ENCODE results near the gene FUT8. TPM values are rescaled to one million over a fixed set of nuclear protein-coding genes. Genes with fewer than 3 reads are reported as not detected.

Gene FUT8
- total RNA-seq, 1 donor from 2014 or later: 56.6 TPM

- Mint-ChIP-seq H3K27me3 (ENCODE audit: unreplicated experiment) (peaks cover 2% of the 10 kb centered on the region), H3K27ac (ENCODE audit: unreplicated experiment) (peak overlapping the region; percentile 59), H3K4me3 (ENCODE audit: unreplicated experiment) (no peak overlapping the region), H3K9me3 (ENCODE audit: unreplicated experiment) (no peaks in the 10 kb centered on the region), H3K4me1 (ENCODE audit: low read depth, unreplicated experiment) (peaks cover 23% of the 10 kb centered on the region), H3K36me3 (ENCODE audit: unreplicated experiment) (no peaks in the 10 kb centered on the region)
- DNase-seq: no peak
- no peak for TF ChIP-seq CTCF (IDR thresholded peaks at IDR 0.05; ENCODE audit: partially characterized antibody, unreplicated experiment)
These were observed 20.6 kb downstream of the FUT8 start for GRCh38 chr14:65433157-65433556.

DNA sequence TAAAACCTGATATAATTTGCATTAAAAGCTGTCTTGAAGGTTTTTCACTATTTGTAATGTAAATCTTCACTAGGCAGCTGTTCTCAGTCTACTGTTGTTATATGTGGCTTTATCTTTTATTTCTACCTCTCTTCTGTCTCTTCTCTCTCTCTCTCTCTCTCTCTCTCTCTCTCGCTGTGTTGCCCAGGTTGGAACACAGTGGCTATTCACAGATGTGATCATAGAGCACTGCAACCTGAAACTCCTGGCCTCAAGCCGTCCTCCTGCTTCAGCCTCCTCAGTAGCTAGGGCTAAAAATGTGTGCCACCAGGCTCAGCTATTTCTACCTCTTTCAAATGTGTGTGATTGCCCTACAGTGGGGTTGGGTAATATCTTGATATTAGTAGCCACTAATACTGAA, 21.1 kb downstream of the FUT8 start:
- H3K9me3 Mint-ChIP-seq (ENCODE audit: unreplicated experiment): no peaks in the 10 kb centered on the region
- H3K27me3 Mint-ChIP-seq (ENCODE audit: unreplicated experiment): peaks cover 2% of the 10 kb centered on the region
- no peak for TF ChIP-seq CTCF (IDR thresholded peaks at IDR 0.05; ENCODE audit: partially characterized antibody, unreplicated experiment)
- peak overlapping the region; percentile 45 for H3K4me3 Mint-ChIP-seq (ENCODE audit: unreplicated experiment)
- peaks cover 24% of the 10 kb centered on the region for H3K4me1 Mint-ChIP-seq (ENCODE audit: low read depth, unreplicated experiment)
- DNase-seq: no peak
- H3K36me3 Mint-ChIP-seq (ENCODE audit: unreplicated experiment): no peaks in the 10 kb centered on the region
- H3K27ac Mint-ChIP-seq (ENCODE audit: unreplicated experiment): peak overlapping the region; percentile 89

GRCh38 chr14:65434216-65434850, 21.8 kb downstream of the FUT8 start:
- Mint-ChIP-seq H3K4me3 (ENCODE audit: unreplicated experiment) (peak overlapping the region; percentile 37), H3K27me3 (ENCODE audit: unreplicated experiment) (peaks cover 2% of the 10 kb centered on the region), H3K36me3 (ENCODE audit: unreplicated experiment) (no peaks in the 10 kb centered on the region), H3K9me3 (ENCODE audit: unreplicated experiment) (no peaks in the 10 kb centered on the region), H3K27ac (ENCODE audit: unreplicated experiment) (peak overlapping the region; percentile 3), H3K4me1 (ENCODE audit: low read depth, unreplicated experiment) (peaks cover 29% of the 10 kb centered on the region)
- no peak for DNase-seq
- TF ChIP-seq CTCF (IDR thresholded peaks at IDR 0.05; ENCODE audit: partially characterized antibody, unreplicated experiment): no peak

DNA sequence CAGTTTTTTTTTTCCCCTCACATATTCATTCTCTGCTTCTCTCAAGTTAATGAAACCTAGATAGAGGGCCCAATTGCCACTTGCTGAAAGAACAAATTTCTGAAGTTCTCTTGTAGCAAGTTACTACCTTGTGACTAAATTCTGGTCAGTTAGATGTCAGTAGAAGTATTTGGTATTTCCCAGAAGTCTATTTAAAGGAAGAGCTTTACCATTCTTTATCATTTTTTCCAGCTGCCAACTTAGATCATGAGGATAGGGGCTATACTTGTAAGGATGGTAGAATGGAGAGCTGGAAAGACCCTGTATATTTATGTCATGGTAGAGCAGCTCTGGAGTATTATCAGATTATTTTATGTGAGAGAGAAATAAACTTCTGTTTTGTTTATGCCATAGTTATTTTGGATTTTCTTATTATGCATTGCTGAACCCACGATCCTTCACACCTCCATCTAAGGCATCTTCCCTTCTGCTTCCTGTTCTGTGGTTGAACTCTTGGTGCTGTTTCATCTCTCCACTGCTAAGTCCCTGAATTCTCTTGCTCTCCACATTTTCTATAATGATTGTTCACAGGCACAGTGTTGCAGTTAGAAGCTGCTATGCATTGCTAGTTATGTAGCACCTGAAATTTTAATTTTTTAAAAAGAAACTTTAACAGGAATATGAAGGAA, 25.9 kb downstream of the FUT8 start:
- no peaks in the 10 kb centered on the region for H3K9me3 Mint-ChIP-seq (ENCODE audit: unreplicated experiment)
- H3K27me3 Mint-ChIP-seq (ENCODE audit: unreplicated experiment): peaks cover 2% of the 10 kb centered on the region
- no peak for TF ChIP-seq CTCF (IDR thresholded peaks at IDR 0.05; ENCODE audit: partially characterized antibody, unreplicated experiment)
- no peak overlapping the region for H3K27ac Mint-ChIP-seq (ENCODE audit: unreplicated experiment)
- H3K4me3 Mint-ChIP-seq (ENCODE audit: unreplicated experiment): no peak overlapping the region
- H3K36me3 Mint-ChIP-seq (ENCODE audit: unreplicated experiment): no peaks in the 10 kb centered on the region
- H3K4me1 Mint-ChIP-seq (ENCODE audit: low read depth, unreplicated experiment): peaks cover 24% of the 10 kb centered on the region
- no peak for DNase-seq

- no peaks in the 10 kb centered on the region for H3K27me3 Mint-ChIP-seq (ENCODE audit: unreplicated experiment)
- no peak overlapping the region for H3K27ac Mint-ChIP-seq (ENCODE audit: unreplicated experiment)
- H3K36me3 Mint-ChIP-seq (ENCODE audit: unreplicated experiment): no peaks in the 10 kb centered on the region
- no peaks in the 10 kb centered on the region for H3K9me3 Mint-ChIP-seq (ENCODE audit: unreplicated experiment)
- no peak for DNase-seq
- TF ChIP-seq CTCF (IDR thresholded peaks at IDR 0.05; ENCODE audit: partially characterized antibody, unreplicated experiment): no peak
- H3K4me1 Mint-ChIP-seq (ENCODE audit: low read depth, unreplicated experiment): peaks cover 17% of the 10 kb centered on the region
- no peak overlapping the region for H3K4me3 Mint-ChIP-seq (ENCODE audit: unreplicated experiment)
These were observed 26.6 kb downstream of the FUT8 start for GRCh38 chr14:65439117-65439516.

Data from glutamatergic neuron (in vitro differentiated cells).